NCI-H128 (cell line): ENCODE results near the gene ETFA.

ENCODE experiments used
- DNase-seq: peaks from one replicate; lab custom pipeline; 2025; ENCODE audit not compliant: unreplicated experiment; lab: John Stamatoyannopoulos, UW

Gene ETFA

DNA sequence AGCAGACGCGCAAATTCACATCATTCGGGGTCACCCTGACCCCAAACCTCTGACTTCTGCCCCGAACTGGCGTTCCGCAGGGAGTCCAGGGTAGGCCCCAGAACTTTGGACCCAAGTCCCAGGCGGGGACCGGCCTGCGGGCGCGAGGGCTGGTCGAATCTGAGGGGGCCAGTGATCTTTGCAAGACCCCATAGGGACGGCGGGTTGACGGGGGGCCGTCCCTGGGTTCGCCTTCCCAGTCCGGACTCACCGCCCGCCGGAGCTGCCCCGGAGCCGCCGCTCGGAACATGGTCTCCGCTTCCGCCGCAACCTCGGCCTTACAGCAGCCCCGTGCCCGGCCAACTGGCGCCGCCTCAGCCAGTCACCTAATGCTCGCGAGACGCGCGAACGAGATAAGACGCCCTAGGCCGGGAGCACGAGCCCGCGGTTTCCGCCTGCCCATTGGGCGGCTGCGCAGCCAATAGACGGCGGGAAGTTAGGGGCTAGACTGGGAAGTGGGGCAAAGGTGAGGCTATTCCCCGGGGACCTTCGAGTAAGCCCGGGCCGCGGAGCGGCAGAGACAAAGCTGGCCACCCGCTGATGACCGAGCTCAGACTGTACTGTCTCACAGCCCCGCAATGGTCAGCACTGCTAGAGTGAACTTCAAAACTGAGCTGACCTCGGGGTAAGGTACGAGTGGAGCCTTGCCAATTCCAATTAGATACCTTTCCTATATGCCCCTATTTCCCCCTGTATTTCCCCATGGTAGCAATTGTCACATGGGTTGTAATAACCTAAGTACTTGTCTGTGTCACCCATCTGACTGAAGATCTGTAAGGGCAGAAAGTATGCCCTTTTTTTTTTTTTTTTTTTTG is at the start of gene ETFA:
Gene ETFA (minus strand): TSS at position 370 of the 854 bp plus-strand sequence. CDS start 81 bp downstream, at position 289.
- DNase-seq, result peak; percentile 88

DNA sequence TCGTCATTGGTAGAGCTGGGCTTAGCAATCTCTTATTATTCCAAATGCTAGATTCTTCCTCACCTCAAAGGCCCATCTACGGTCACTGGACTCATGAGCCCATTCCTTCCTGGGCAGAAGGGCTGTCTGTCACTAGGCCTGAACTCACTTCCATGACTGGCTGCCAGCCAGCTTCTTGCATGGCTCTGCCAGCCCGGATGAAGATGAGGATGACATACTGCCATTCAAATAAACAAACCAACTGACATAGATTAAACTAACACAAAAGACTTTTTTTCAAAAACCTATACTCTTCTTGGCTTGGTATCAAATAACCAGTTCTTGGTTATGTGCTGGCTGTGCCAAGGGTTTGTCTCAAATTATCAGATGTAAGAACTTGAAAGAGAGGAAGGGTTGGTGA is 49.1 kb upstream of the ETFA start:
- no peak for DNase-seq

DNA sequence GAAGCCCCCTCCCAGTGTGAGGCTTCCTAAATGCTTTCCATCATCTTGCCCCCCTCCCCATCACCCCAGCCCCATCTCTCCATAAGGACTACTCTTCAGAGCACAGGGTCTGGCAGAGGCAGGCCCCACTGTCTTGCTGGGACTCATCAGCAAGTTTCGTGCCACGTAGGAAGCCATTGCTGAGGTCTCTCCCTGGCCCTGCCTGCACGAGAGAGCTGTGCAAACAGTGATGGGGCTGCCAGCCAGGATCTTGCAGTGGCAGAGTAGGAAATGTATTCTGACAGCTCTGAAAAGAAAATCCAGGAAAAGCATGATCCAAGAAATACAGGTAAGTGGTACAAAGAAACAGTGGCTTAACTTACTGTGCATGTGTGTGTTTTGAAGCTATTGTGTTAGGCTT is 47.9 kb upstream of the ETFA start:
- DNase-seq, result no peak

DNA sequence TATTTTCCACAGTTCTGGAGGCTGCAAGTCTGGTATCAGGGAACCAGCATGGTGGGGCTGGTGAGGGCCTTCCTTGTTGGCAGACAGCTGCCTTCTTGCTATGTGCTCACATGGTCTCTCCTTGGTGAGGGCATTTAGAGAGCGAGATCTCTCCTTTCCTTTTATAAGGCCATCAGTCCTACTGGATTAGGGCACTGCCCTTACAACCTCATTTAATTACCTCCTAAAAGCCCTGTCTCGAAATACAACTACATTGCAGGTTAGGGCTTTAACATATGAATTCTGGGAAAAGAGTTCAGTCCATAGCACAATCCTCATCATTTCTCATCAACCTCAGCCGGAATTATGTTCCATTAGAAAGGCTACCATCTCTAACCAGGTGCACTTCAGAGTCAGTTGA is 47.2 kb upstream of the ETFA start:
- DNase-seq, result no peak

DNA sequence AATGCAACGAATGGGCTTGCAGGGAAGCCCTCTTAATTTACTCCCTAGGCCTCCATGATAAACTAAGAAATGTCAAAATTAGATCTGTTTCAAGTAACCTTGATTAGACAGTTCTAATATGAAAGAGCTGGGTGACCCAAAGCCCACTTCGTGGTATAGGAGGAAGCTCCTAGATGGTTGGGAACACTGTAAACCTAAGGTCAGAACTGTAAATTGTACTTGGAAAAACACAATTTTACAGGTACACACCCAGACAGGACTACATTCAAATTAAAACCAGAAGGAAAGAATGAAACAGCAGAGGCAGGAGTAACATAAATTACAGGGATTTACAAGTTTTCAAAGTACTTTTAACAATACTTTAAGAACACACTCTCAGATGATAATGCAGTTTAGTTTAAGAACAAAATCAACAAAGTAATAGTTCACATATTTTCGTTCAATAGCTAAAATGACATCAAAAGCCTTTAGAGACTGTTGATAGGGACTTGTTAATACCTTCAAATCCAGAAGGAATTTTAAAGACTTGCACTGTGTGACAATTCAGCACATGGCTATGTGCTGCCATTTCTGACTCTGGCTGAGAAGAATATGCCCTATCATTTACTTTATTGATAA is 43.7 kb upstream of the ETFA start:
- DNase-seq, result no peak

DNA sequence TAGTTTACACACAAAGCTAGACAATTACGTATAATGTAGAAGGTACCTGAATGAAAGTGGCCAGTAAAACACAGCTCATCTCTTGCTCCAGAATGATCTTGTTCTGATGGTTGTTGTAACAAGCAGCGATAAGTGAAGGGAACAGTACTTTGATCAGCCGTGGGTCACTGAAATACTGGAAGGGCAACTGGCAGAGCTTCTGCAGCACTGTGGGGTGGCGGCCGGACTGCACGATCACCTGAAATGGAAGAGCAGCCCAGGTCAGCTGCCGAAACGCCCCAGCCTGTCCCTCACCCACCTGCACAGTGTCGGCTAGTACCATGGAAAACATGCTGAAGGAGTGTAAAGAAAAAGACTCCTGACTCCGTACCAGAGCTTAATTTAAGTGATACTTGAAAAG is 42.6 kb upstream of the ETFA start:
- DNase-seq, result no peak

DNA sequence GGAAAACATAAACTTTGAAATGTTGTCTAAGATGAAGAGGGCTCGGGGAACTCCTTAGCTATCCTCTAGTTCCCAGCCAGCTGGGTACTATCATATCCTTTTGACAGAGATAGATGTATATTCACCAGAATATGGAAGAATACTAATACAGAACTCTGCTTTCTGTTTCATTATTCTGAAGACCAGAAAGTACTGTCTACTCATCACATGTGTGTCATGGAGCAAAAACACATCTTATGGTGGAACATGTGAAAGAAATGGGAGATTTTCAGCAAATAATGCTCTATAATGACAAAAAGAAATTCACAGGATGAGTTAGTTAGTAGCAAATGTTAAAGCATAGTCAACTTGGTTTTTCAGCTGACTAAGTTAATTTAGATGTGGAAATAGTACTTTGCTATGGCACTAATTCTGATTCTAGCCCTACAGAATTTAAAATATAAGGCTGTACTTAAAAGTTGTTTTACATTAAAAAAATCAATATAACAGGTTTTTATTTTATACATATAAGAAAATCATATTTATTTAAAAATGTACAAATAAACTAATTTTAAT is 41.8 kb upstream of the ETFA start:
- DNase-seq, result no peak

DNA sequence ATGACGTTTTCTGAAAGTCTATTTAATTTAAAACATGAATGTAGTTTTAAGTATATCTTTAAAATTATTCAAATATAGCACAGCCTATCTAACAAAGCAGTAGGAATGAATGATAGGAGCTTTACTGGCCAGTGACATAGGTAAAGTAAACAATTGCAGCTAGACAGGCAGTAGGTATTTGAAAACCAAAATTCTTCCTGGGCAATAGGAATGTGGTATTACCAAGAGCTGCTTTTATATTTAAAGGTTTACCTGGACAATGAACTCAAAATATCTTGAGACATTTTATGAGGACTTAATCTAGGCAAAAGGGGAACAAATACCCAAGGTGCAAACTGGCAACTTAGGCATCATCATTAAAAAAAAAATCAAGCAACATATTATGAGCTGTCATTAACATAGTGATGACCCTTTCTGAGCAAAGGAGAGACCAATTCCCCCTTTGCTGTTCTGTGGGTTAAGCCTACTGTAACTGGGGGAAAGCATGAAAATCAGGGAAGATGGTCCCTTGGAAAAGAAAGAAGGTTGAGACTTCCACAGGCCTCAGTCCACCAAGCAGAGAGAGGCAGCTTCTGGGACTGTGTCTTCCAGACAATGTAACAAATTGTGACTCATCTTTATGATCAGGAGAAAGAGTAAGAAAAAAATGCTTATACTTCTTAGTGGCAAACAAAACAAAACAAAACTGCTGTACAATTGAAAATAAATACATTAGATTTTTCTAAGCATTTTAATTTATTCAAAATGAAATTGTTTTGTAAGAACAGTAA is 38.2 kb upstream of the ETFA start:
- no peak for DNase-seq

DNA sequence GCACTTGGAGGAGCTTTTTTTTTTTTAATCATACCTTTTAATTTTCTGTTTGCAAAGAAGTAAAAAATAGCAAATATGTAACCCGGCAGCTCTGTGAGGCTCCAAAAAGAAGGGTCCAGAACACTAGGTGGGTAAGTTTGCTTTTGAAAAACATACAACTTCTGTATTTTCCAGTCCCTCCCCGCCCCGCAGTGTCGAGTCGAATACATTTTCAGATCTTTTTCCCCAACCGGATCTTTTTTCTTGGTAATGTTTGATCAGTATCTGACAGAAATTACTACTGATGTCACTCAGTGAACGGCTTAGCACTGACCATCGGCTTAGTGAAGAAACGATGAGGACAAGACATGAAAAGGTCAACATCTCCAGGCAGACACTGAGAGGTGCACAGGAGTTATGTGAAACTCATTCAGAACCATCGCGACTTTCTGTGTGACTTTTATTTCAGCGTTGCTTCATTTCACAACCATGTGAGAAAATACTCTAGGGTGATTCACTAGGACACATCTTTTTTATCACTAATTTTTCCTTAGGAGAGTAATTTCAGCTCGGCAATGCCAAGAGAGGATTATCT is 36.3 kb upstream of the ETFA start:
- DNase-seq, result no peak

DNA sequence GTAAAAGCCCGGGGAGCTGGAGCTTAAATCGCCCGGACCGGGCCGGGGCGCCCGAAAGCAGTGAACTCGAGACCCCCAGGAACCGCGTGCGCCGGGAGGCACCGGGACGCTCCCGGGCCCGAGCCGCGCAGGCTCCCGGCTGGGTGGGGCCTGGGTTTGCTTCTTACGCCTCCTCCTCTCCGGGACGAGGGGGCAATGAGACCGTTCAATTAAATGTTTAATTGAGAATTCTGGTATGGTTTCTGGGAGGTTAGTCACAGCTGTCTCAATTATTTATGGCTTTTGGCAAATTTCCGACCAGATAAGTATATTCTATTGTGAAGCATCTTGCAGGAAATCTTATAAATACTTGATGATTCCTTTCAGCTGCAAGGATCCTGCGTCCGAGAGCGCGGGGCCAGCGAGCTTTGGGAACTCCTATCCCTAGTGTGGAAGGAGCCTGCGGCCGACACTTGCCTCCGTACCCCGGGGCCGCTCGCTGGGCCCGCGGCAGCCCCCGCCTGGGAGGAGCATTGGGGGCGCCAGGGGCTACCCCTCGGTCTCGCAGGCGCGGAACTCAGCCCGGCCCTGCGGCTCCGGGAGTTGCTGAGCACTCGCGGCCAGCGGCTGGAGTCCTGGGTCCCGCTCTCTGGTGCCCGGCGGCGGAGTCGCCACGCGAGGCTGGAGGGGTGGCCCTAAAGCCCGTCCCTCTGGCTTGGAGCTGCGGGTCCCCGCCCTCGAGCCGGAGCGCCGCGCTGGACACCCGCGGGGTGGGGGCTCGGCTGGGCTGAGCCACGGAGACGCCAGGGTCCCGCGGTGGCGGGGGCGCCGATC is 35.6 kb upstream of the ETFA start:
- DNase-seq, result no peak

DNA sequence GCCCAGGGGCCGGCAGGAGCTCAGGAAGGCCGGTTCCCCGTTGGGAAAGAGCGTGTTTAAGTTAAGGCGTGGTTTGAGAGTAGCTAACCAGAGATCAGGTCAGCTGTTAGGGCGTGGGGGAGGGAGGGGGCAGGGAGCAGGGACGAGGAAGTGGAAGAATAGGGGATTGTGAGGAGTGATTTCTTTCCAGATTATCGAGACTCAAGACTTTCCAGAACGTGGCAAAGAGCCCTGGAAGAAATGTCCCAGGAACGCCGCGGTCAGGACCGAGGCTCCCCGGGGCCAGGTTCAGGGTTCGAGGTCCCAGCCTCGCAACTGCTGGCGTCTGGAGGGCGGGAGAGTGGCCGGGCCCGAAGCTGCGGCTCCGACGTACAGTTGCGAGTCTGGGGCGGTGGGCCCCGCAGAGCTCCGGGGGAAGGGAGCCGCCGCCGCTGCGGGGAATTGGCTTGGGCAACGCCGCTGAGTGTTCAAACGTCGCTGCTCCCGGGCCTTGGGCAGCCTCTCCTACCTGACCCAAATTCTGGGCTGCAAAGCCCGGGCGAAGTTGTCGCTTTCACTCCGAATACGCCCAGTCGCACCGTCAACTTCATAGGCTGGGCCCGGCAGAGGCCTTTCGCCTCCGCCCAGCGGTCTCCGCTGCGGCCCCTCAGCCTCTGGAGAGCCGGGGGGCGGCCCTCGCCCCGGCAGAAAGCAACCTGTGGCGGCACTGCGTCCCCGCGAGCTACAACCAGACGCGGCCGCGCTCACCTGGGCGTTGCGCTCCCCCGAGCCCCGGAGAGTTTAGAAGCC is 34.8 kb upstream of the ETFA start:
- no peak for DNase-seq

DNA sequence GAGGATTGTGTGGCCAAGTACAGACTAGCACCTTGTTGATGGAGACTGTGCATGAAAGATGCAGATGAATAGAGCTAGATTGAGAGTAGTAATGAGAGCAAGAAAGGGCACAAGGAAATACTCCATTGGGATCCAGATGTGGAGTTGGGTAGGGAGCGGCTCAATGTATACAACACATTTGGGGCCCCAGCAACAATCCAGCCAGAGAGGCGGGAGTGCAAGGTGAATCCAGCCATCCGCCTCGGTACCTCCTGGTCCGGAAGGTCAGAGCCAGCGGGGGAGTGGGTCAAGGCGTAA is 34.3 kb upstream of the ETFA start:
- DNase-seq, result no peak

DNA sequence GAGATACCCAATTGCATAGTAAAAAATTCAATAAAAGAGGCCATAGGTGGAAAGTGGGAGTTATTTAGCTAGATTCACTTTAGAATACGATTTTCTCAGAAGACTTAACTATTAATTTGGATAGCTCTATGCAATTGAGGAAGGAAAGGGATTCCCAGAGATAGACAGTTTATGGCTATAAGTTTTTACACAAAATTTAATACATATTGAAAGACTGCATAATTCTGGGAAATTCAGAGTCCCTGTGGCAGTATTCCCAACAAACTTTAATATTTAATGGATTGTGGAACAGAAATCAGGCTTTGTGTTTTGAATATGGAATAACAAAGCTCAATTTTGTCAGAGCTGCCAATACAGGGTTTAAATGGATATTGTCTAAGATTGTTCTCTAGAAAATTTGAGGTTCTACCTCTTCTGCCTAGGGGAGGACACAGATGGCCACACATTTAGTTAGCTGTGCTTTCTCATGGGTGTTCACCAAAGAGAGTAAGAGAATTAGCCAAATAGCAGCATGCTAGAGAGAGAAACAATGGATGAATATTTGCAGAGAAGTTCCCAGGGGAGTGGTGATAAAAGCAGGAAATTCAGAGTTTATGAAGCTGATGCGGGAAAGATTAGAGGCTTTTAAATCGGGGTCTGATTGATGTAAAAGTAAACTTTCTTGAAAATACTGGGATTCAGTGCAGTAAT is 33.8 kb upstream of the ETFA start:
- DNase-seq, result no peak

DNA sequence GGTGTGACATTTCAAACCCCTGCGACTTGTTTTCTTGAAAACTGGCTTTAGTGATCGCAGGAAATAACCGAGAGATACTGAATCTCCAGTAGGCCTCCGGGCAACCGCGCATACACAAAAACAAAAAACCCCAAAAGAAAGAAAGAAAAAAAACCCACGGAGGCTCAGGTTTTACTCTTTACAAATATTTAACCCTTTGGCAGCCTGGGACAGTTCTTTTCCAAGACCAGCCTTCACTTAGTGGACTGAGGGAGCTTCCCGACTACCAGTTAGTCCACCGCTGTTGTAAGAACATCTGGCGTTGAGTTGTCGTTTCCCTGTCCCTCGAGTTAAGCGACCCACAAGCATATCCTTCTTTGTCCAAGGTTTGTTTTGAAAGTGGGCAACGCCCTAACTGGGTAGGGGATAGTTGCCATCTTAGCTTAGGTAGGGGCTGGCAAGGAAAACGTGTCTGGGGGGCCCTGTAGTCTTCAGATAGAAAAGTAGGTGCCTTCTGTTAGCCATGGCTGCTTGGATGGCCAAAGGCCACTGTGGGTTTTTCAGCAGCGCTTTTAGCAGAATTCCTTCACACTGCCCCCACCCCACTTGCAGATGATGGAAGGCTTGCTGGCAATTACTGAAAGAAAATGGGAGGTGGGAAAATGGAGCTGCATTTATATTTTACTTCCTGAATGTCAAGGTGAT is 32.2 kb upstream of the ETFA start:
- DNase-seq, result no peak

DNA sequence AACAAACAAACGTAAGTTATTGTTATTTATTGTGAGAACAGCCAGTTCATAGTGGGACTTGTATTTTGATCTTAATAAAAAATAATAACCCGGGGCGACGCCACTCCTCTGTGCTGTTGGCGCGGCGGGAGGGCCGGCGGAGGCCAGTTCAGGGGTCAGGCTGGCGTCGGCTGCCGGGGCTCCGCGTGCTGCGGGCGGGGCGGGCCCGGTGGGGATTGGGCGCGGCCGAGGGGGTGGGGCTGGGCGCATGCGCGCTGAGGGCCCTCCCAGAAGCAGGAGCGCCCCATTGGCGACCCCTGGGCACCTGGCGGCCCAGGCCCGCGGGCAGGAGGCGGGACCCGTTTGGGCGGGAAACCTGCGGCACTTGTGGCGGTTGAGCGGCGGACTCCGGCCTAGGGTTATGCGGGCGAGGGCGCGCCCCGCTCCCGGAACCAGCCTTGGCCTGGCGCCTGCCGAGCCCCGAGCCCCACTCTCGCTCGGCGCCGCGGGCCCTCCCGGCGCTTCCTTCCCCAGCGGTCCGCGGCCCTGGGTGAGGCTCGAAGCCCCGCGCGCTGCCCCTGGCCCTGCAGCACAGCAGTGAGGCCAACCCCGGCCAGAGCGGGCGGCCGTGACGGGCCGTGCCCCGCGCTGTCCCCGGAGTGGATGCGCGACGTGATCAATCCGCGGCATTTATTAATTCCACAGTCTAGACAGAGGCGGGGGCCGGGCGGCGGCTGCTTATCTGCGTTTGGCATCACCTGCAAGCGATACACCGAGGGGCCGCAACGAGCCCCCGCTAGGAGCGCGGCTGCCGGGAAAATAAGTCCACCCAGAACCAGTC is 31.3 kb upstream of the ETFA start:
- DNase-seq, result no peak

DNA sequence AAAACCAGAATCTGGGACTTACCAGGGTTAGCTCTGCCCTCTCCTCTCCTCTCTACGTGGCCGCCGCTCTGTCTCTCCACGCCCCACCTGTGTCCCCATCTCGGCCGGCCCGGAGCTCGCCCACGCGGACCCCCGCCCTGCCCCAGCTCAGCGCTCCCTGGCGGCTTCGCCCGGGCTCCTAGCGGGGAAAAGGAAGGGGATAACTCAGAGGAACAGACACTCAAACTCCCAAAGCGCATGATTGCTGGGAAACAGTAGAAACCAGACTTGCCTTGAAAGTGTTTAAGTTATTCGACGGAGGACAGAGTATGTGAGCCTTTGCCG is 30.8 kb upstream of the ETFA start:
- DNase-seq, result no peak

DNA sequence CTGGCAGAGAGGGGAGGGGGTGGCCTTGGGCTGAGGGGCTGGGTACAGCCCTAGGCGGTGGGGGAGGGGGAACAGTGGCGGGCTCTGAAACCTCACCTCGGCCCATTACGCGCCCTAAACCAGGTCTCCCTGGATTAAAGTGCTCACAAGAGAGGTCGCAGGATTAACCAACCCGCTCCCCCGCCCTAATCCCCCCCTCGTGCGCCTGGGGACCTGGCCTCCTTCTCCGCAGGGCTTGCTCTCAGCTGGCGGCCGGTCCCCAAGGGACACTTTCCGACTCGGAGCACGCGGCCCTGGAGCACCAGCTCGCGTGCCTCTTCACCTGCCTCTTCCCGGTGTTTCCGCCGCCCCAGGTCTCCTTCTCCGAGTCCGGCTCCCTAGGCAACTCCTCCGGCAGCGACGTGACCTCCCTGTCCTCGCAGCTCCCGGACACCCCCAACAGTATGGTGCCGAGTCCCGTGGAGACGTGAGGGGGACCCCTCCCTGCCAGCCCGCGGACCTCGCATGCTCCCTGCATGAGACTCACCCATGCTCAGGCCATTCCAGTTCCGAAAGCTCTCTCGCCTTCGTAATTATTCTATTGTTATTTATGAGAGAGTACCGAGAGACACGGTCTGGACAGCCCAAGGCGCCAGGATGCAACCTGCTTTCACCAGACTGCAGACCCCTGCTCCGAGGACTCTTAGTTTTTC is 30.2 kb upstream of the ETFA start:
- DNase-seq, result no peak
